Body of pancreas (tissue), 4 donors: Measurements from ENCODE around the gene TGFBI.

Source experiments
- POLR2A ChIP-seq, 3 donors: fragments of 450-650 bp; IDR thresholded peaks; one replicate each; pipeline ENCODE4 v1.6.1; 2016; ENCODE audit warnings: antibody characterized with exemption in 3 of 3, mild to moderate bottlenecking in 2 of 3
- TF ChIP-seq, protein P1 (sequence below), 7 experiments: fragments of 450-650 bp in 4 of 7; fragments of 200-600 bp in 3 of 7; sonication (generic) in 3 of 7; IDR thresholded peaks; one replicate each; pipeline ENCODE4 v1.5.1; 2016 to 2019; ENCODE audit warnings: antibody characterized with exemption in 7 of 7

DNA sequence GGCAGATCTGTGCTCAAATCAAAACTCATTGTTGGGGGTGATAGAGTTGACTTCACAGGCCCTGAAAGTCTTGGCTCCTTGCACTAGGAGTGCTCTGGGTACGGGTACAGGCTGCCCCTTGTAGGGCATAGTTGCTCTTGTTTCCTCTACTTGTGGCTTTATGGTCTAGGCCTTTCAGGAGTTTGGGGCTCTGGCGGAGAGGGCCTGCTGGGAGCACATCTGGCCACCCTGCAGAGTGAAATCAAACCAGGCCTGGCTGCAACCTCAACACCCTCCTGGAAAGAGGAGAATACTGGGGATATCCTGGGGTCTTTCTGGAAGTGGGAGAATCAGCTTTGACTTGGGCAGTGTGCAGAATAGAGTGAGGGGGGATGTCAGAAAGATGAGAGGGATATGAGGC, 1.5 kb downstream of the TGFBI start:
- TF ChIP-seq, protein P1, sequence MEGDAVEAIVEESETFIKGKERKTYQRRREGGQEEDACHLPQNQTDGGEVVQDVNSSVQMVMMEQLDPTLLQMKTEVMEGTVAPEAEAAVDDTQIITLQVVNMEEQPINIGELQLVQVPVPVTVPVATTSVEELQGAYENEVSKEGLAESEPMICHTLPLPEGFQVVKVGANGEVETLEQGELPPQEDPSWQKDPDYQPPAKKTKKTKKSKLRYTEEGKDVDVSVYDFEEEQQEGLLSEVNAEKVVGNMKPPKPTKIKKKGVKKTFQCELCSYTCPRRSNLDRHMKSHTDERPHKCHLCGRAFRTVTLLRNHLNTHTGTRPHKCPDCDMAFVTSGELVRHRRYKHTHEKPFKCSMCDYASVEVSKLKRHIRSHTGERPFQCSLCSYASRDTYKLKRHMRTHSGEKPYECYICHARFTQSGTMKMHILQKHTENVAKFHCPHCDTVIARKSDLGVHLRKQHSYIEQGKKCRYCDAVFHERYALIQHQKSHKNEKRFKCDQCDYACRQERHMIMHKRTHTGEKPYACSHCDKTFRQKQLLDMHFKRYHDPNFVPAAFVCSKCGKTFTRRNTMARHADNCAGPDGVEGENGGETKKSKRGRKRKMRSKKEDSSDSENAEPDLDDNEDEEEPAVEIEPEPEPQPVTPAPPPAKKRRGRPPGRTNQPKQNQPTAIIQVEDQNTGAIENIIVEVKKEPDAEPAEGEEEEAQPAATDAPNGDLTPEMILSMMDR (IDR thresholded peaks at IDR 0.05) = no peak
- no peak for TF ChIP-seq POLR2A (IDR thresholded peaks at IDR 0.05)
